Right renal cortex interstitium (tissue), 3 donors: ENCODE results near the gene KCNQ1. TPM values are rescaled to one million over a fixed set of nuclear protein-coding genes. Genes with fewer than 3 reads are reported as not detected.

Source experiments
- DNase-seq, 3 donors: peaks; one replicate each; pipeline ENCODE4 v3.0.0-alpha.2; 2013; ENCODE audit warnings: low read depth in 3 of 3, low spot score in 2 of 3
- polyA plus RNA-seq, 3 donors: library from polyadenylated mRNA; unstranded; fragments of 120-200 nt; gene quantifications; one replicate each; pipeline ENCODE4 v1.2.1, GENCODE V29; 2013; ENCODE audit not compliant: insufficient read length in 3 of 3

Gene KCNQ1
- polyA plus RNA-seq, 3 donors = 8.4 to 11.8 (median 10.2) TPM

GRCh38 chr11:2891326-2892214 is 446.8 kb downstream of the KCNQ1 start:
- DNase-seq = no peak

GRCh38 chr11:2892215-2892966 is 447.6 kb downstream of the KCNQ1 start:
- no peak for DNase-seq

- no peak for DNase-seq
Measured at GRCh38 chr11:2892967-2893528, 448.2 kb downstream of the KCNQ1 start.

- DNase-seq = no peak
Measured at GRCh38 chr11:2893935-2894334, 449.1 kb downstream of the KCNQ1 start.

GRCh38 chr11:2896047-2896446 is 451.2 kb downstream of the KCNQ1 start:
- DNase-seq = no peak

GRCh38 chr11:2897048-2897447 is 452.2 kb downstream of the KCNQ1 start:
- DNase-seq = no peak

- no peak for DNase-seq
Measured at GRCh38 chr11:2898366-2899079, 453.7 kb downstream of the KCNQ1 start.

Other genes with a start within 250 kb of the KCNQ1 start
- gene ASCL2, start 174.4 kb upstream of the KCNQ1 start, polyA plus RNA-seq = 1 to 10 TPM; 1.9 to 2.7 (median 2.0) TPM
- gene C11orf21, start 143.1 kb upstream of the KCNQ1 start, polyA plus RNA-seq = under 1 TPM; 0.55 to 0.82 (median 0.56) TPM
- 1 to 10 TPM; 1.9 to 2.3 (median 2.2) TPM for gene TSPAN32, start 143.0 kb upstream of the KCNQ1 start, polyA plus RNA-seq
- 100 to 1,000 TPM; 535 to 636 (median 610) TPM for gene CD81, start 67.7 kb upstream of the KCNQ1 start, polyA plus RNA-seq
- 10 to 100 TPM; 27.6 to 33.3 (median 31.6) TPM for gene TSSC4, start 44.3 kb upstream of the KCNQ1 start, polyA plus RNA-seq
- 1 to 10 TPM; 1.7 to 2.2 (median 2.1) TPM for gene TRPM5, start 494 bp upstream of the KCNQ1 start, polyA plus RNA-seq